Gastroesophageal sphincter (tissue), 3 donors: ENCODE results near the gene TMEM222.

Experiments used
- EP300 ChIP-seq: sonication (generic); formaldehyde crosslinking; IDR thresholded peaks from one replicate; pipeline ENCODE4 v1.6.1; 2017; ENCODE audit warnings: antibody characterized with exemption, mild to moderate bottlenecking
- POLR2A ChIP-seq, 2 donors: fragments of 450-650 bp; IDR thresholded peaks; one replicate each; pipeline ENCODE4 v1.6.1; 2017; ENCODE audit warnings: antibody characterized with exemption in 2 of 2, mild to moderate bottlenecking in 2 of 2, moderate library complexity in 1 of 2
- TF ChIP-seq, protein P1 (sequence below), 4 experiments: fragments of 200-600 bp in 2 of 4; fragments of 450-650 bp in 2 of 4; sonication (generic) in 1 of 4; IDR thresholded peaks; one replicate each; pipeline ENCODE4 v1.5.1; 2017 to 2019; ENCODE audit warnings: antibody characterized with exemption in 4 of 4, mild to moderate bottlenecking in 2 of 4, moderate library complexity in 2 of 4

DNA sequence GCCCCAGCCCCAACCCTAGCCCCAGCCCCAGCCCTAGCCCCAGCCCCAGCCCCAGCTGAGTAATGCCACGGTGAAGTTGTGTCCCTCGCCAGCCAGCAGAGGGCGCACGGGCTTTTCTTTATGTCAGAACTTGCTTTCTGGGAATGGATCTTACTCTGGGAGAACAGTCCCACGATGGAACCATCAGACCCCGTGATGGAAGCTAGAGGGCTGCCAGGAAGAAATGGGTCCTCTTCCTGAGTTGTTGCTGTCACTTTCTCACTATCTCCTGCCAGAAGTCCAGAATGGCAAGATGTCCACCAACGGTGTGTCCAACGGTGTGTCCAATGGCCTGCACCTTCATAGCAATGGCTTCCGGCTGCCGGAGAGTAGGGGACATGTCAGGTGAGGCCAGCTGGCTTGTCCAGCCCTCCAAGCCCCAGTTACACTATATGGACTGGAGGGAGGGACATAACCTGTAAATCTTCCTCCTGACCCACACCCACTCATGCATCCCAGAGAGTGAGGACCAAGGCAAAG is 25.1 kb upstream of the TMEM222 start:
- TF ChIP-seq POLR2A (IDR thresholded peaks at IDR 0.05) (no peak), EP300 (no peak)
- TF ChIP-seq, protein P1, sequence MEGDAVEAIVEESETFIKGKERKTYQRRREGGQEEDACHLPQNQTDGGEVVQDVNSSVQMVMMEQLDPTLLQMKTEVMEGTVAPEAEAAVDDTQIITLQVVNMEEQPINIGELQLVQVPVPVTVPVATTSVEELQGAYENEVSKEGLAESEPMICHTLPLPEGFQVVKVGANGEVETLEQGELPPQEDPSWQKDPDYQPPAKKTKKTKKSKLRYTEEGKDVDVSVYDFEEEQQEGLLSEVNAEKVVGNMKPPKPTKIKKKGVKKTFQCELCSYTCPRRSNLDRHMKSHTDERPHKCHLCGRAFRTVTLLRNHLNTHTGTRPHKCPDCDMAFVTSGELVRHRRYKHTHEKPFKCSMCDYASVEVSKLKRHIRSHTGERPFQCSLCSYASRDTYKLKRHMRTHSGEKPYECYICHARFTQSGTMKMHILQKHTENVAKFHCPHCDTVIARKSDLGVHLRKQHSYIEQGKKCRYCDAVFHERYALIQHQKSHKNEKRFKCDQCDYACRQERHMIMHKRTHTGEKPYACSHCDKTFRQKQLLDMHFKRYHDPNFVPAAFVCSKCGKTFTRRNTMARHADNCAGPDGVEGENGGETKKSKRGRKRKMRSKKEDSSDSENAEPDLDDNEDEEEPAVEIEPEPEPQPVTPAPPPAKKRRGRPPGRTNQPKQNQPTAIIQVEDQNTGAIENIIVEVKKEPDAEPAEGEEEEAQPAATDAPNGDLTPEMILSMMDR (IDR thresholded peaks at IDR 0.05): peak; percentile 56 to 82 (median 64)
